HCT116 (cell line): ENCODE measurements around the gene MYO7B. TPM values are rescaled to one million over a fixed set of nuclear protein-coding genes. Genes with fewer than 3 reads are reported as not detected.

Experiments used
- ATAC-seq: fragments of 200-7000 bp; cut with Tn5 transposase; 2 replicates; pipeline ENCODE4 v1.9.1; 2020; ENCODE audit warnings: mild to moderate bottlenecking, moderate library complexity
- BruUV-seq: library from RNA; stranded (reverse); fragments of 400-500 nt; replicated peaks from 2 replicates; lab custom pipeline; 2021; lab: Mats Ljungman, UMichigan
- CTCF ChIA-PET: fragments of 300-600 bp; sonication (Branson Sonifier 250); formaldehyde crosslinking; loops from one replicate; lab custom pipeline; 2021; ENCODE audit warnings: antibody characterized with exemption; lab: Charles Lee
- POLR2A ChIA-PET: fragments of 300-600, 350-600 bp; sonication (Branson Sonifier 250); formaldehyde crosslinking; loops from one replicate; lab custom pipeline; 2021; ENCODE audit warnings: antibody characterized with exemption; lab: Charles Lee
- RAD21 ChIA-PET, 2 experiments: fragments of 300-600 bp; sonication (Branson Sonifier 250); formaldehyde crosslinking; loops; one replicate each; lab custom pipeline; 2023; ENCODE audit warnings: low total read pairs in 2 of 2; ENCODE audit not compliant: uncharacterized antibody in 2 of 2, unreplicated experiment in 2 of 2, low non-redundant PET in 1 of 2; lab: Charles Lee
- DNase-seq: peaks from one replicate; pipeline ENCODE4 v3.0.0-alpha.2; 2010; ENCODE audit warnings: low read depth, low spot score
- H2AFZ ChIP-seq: fragments of 200-600 bp; shearing (Covaris generic), sonication (generic); 2 replicates; pipeline ENCODE4 v1.6.1; 2017; ENCODE audit warnings: low read depth, mixed run types, mixed read lengths, antibody characterized with exemption, low read length; ENCODE audit not compliant: poor library complexity, severe bottlenecking
- H3K27ac ChIP-seq: 2 replicates; pipeline ENCODE4 v1.5.1; 2012; ENCODE audit warnings: low read depth, low read length
- H3K27me3 ChIP-seq: fragments of 200-600 bp; sonication (generic); 2 replicates; pipeline ENCODE4 v1.6.1; 2016; ENCODE audit warnings: mixed run types, low read length, mixed read lengths; ENCODE audit not compliant: insufficient read depth
- H3K36me3 ChIP-seq, 2 experiments: fragments of 200-500 bp in 1 of 2; fragments of 200-600 bp in 1 of 2; sonication (Bioruptor generic) in 1 of 2; sonication (generic) in 1 of 2; 2 replicates each; pipeline versions ENCODE4 v1.5.1 to v1.6.1; 2014 to 2016; ENCODE audit warnings: low read length in 2 of 2, inconsistent platforms in 1 of 2, mixed read lengths in 1 of 2, mixed run types in 1 of 2; ENCODE audit not compliant: insufficient read depth in 2 of 2, control insufficient read depth in 1 of 2
- H3K4me1 ChIP-seq, 2 experiments: fragments of 200-600 bp in 1 of 2; sonication (generic) in 1 of 2; 2 replicates each; pipeline versions ENCODE4 v1.5.1 to v1.6.1; 2012 to 2017; ENCODE audit warnings: low read length in 2 of 2, inconsistent platforms in 1 of 2, mild to moderate bottlenecking in 1 of 2, mixed read lengths in 1 of 2, mixed run types in 1 of 2, moderate library complexity in 1 of 2; ENCODE audit not compliant: insufficient read depth in 2 of 2, control insufficient read depth in 1 of 2
- H3K4me2 ChIP-seq: fragments of 200-600 bp; sonication (generic); 2 replicates; pipeline ENCODE4 v1.6.1; 2017; ENCODE audit warnings: mixed run types, low read length, mixed read lengths
- H3K4me3 ChIP-seq, 2 experiments: fragments of 200-600 bp in 1 of 2; sonication (generic) in 1 of 2; replicated peaks in 1 of 2; 2 replicates each; pipeline ENCODE4 v1.5.1; 2011 to 2016; ENCODE audit warnings: low read length in 2 of 2, control low read depth in 1 of 2, low read depth in 1 of 2, mild to moderate bottlenecking in 1 of 2, mixed read lengths in 1 of 2, mixed run types in 1 of 2
- H3K79me2 ChIP-seq: fragments of 200-600 bp; sonication (generic); 2 replicates; pipeline ENCODE4 v1.6.1; 2017; ENCODE audit warnings: mild to moderate bottlenecking, mixed run types, low read length, moderate library complexity, mixed read lengths; ENCODE audit not compliant: insufficient read depth
- H3K9ac ChIP-seq: fragments of 200-600 bp; sonication (generic); 2 replicates; pipeline ENCODE4 v1.6.1; 2016; ENCODE audit warnings: low read length, mixed read lengths
- H3K9me2 ChIP-seq: fragments of 200-600 bp; sonication (generic), shearing (Covaris generic); 2 replicates; pipeline ENCODE4 v1.6.1; 2017; ENCODE audit warnings: mixed run types, mild to moderate bottlenecking, moderate library complexity; ENCODE audit not compliant: insufficient read depth
- H3K9me3 ChIP-seq, 2 experiments: fragments of 200-500 bp in 1 of 2; fragments of 200-600 bp in 1 of 2; sonication (Bioruptor generic) in 1 of 2; sonication (generic) in 1 of 2; 2 replicates each; pipeline ENCODE4 v1.6.1; 2014 to 2017; ENCODE audit warnings: low read length in 2 of 2, mixed read lengths in 2 of 2, inconsistent platforms in 1 of 2, low read depth in 1 of 2, mild to moderate bottlenecking in 1 of 2, mixed run types in 1 of 2, moderate library complexity in 1 of 2; ENCODE audit not compliant: control insufficient read depth in 1 of 2, insufficient read depth in 1 of 2
- H4K20me1 ChIP-seq: fragments of 200-600 bp; sonication (generic), shearing (Covaris generic); 2 replicates; pipeline ENCODE4 v1.6.1; 2017; ENCODE audit warnings: mixed run types, mild to moderate bottlenecking, moderate library complexity; ENCODE audit not compliant: insufficient read depth
- CBX3 ChIP-seq: IDR thresholded peaks from 2 replicates; pipeline ENCODE4 v1.6.1; 2012; ENCODE audit warnings: low read depth
- EGR1 ChIP-seq: IDR thresholded peaks from 2 replicates; pipeline ENCODE4 v1.6.1; 2012; ENCODE audit warnings: low read depth
- JUND ChIP-seq: IDR thresholded peaks from 2 replicates; pipeline ENCODE4 v1.6.1; 2012
- SP1 ChIP-seq: IDR thresholded peaks from 2 replicates; pipeline ENCODE4 v1.6.1; 2012; ENCODE audit warnings: low read depth
- YY1 ChIP-seq: IDR thresholded peaks from 2 replicates; pipeline ENCODE4 v1.6.1; 2011; ENCODE audit warnings: low read length, low read depth, moderate library complexity, mild to moderate bottlenecking; ENCODE audit not compliant: insufficient replicate concordance; ENCODE audit errors: extremely low read depth
- ZFX ChIP-seq: fragments of 450-650 bp; IDR thresholded peaks from 2 replicates; pipeline ENCODE4 v1.6.1; 2017
- ZNF274 ChIP-seq: fragments of 200-500 bp; sonication (Bioruptor generic); IDR thresholded peaks from 2 replicates; pipeline ENCODE4 v1.6.1; 2014; ENCODE audit warnings: mild to moderate bottlenecking, low read depth, low read length, inconsistent platforms
- intact Hi-C: fragments of 100-400 bp; cut with micrococcal nuclease; formaldehyde crosslinking; loops from 2 replicates; pipeline ENCODE4 v1.10.0; 2022
- total RNA-seq: library from RNA; stranded (reverse); gene quantifications from one replicate; pipeline ENCODE4 v1.2.1, GENCODE V29; 2021; ENCODE audit not compliant: unreplicated experiment
- TF ChIP-seq, protein P1 (sequence below), 3 experiments: fragments of 200-600 bp in 1 of 3; sonication (generic) in 1 of 3; IDR thresholded peaks in 2 of 3; conservative IDR thresholded peaks in 1 of 3; 2 replicates each; pipeline ENCODE4 v1.5.1; 2012 to 2017; ENCODE audit warnings: low read depth in 2 of 3, low read length in 2 of 3, antibody characterized with exemption in 1 of 3, borderline replicate concordance in 1 of 3, control low read depth in 1 of 3, mild to moderate bottlenecking in 1 of 3, mixed read lengths in 1 of 3, mixed run types in 1 of 3, moderate library complexity in 1 of 3; ENCODE audit not compliant: insufficient read depth in 1 of 3
- TF ChIP-seq, protein P2 (sequence below): IDR thresholded peaks from 2 replicates; pipeline ENCODE4 v1.6.1; 2012; ENCODE audit warnings: low read depth

MYO7B gene
- total RNA-seq, 1 experiment from 2014 or later = 0.07 TPM

DNA sequence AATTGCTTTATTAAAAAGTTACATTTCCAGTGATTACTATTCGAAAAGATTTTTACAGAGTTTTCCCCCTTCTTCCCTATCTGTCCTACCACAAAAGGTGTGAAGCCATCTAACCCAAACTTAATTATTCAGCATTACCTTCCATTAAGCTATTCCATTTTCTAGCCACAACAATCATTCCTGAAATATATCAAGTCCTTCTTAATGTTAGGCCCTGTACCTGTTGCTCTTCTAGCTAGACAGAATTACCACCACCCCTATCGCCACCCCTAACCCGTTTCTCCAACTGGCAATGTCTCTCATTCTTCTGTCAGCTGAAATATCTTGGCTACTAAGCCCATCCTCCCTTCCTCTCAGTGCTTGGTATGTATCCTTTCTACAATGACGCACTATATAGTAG, 23.1 kb upstream of the MYO7B start (continued):
- TF ChIP-seq ZFX (no peak), EGR1 (no peak), JUND (no peak), SP1 (no peak)
- TF ChIP-seq, protein P1, sequence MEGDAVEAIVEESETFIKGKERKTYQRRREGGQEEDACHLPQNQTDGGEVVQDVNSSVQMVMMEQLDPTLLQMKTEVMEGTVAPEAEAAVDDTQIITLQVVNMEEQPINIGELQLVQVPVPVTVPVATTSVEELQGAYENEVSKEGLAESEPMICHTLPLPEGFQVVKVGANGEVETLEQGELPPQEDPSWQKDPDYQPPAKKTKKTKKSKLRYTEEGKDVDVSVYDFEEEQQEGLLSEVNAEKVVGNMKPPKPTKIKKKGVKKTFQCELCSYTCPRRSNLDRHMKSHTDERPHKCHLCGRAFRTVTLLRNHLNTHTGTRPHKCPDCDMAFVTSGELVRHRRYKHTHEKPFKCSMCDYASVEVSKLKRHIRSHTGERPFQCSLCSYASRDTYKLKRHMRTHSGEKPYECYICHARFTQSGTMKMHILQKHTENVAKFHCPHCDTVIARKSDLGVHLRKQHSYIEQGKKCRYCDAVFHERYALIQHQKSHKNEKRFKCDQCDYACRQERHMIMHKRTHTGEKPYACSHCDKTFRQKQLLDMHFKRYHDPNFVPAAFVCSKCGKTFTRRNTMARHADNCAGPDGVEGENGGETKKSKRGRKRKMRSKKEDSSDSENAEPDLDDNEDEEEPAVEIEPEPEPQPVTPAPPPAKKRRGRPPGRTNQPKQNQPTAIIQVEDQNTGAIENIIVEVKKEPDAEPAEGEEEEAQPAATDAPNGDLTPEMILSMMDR (IDR thresholded peaks at IDR 0.05 in 2 of 3, conservative IDR thresholded peaks at IDR 0.05 in 1 of 3; ENCODE audit: borderline replicate concordance in 1 of 3, insufficient read depth in 1 of 3, low read depth in 2 of 3, low read length in 2 of 3) = no peak

DNA sequence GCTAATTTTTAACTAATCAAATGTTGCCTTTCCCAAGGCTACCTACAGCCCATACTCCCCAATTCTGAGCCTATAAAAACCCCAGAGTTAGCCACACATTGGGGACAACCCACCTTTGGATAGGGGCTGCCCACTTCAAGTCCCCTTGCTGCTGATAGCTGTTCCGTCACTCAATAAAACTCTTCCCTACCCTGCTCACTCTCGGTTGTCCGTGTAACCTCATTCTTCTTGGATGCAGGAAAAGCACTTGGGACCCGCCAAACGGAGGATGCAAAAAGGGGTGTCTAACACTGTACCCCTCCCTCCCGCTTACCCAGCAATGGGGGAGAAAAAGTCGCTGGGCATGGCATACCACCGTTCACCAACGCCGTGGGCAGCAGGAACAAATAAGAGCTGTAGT, 21.4 kb upstream of the MYO7B start:
- Histone ChIP-seq H3K79me2 (peaks cover 100% of the 10 kb centered on the region), H3K27ac (no peak overlapping the region), H2AFZ (no peak overlapping the region), H3K36me3 (peaks cover 2 to 15% of the 10 kb centered on the region in 2 experiments; a peak in 2 of 4 replicates), H3K4me2 (no peak overlapping the region), H3K9ac (no peak overlapping the region), H3K9me3 (no peaks in the 10 kb centered on the region), H3K4me3 (no peak overlapping the region), H4K20me1 (peaks cover 7% of the 10 kb centered on the region; the same call in 1 of the 2 replicates), H3K4me1 (peaks cover 3 to 14% of the 10 kb centered on the region in 2 experiments), H3K27me3 (no peaks in the 10 kb centered on the region), H3K9me2 (no peaks in the 10 kb centered on the region)
- RAD21 ChIA-PET = no interaction called here
- no TSS peak for BruUV-seq
- POLR2A ChIA-PET = no interaction called here
- CTCF ChIA-PET = no interaction called here
- intact Hi-C loops = no loop called here
- DNase-seq (no peak), ATAC-seq (no peak)
- TF ChIP-seq CBX3 = no peak

DNA sequence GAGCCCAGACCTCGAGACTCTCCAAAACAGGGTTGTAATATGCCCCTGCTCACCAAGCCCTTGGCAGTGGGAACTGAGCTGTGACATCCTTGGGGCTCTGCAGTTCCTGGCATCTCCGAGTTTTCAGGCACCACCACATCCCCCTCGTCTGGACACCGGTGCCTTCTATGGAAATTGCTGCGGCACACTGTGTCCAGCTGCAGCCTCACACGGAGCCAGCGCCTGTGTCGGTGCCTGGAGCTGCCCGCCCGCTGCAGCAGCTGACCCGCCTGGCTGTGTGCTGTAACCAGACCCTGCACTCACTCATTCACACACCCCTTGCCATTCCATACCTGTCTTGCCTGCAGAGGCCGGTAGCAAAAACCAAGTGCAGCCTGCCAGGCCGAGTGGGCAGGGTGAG, 21.0 kb upstream of the MYO7B start:
- CTCF ChIA-PET = no interaction called here
- intact Hi-C loops = no loop called here
- peaks cover 3 to 16% of the 10 kb centered on the region in 2 experiments; a peak in 3 of 4 replicates for H3K36me3 ChIP-seq
- H3K9me3 ChIP-seq = no peaks in the 10 kb centered on the region
- peaks cover 100% of the 10 kb centered on the region for H3K79me2 ChIP-seq
- H3K4me2 ChIP-seq = no peak overlapping the region
- H3K27ac ChIP-seq = no peak overlapping the region
- peaks cover 0 to 10% of the 10 kb centered on the region in 2 experiments; a peak in 1 of 4 replicates for H3K4me1 ChIP-seq
- no peak for ATAC-seq
- RAD21 ChIA-PET = interaction anchor here in 1 of 2 experiments (0.6 kb wide), 1 partner anchor 220 kb away, joined by 4 read pairs; no protein-coding TSS in a partner anchor
- BruUV-seq = no TSS peak
- no peak for DNase-seq
- H3K4me3 ChIP-seq = no peak overlapping the region
- no peak overlapping the region for H2AFZ ChIP-seq
- POLR2A ChIA-PET = no interaction called here
- H3K9me2 ChIP-seq = no peaks in the 10 kb centered on the region
- H3K9ac ChIP-seq = no peak overlapping the region
- peaks cover 6% of the 10 kb centered on the region; the same call in 1 of the 2 replicates for H4K20me1 ChIP-seq
- H3K27me3 ChIP-seq = no peaks in the 10 kb centered on the region
- no peak for TF ChIP-seq ZNF274
- TF ChIP-seq, protein P2, sequence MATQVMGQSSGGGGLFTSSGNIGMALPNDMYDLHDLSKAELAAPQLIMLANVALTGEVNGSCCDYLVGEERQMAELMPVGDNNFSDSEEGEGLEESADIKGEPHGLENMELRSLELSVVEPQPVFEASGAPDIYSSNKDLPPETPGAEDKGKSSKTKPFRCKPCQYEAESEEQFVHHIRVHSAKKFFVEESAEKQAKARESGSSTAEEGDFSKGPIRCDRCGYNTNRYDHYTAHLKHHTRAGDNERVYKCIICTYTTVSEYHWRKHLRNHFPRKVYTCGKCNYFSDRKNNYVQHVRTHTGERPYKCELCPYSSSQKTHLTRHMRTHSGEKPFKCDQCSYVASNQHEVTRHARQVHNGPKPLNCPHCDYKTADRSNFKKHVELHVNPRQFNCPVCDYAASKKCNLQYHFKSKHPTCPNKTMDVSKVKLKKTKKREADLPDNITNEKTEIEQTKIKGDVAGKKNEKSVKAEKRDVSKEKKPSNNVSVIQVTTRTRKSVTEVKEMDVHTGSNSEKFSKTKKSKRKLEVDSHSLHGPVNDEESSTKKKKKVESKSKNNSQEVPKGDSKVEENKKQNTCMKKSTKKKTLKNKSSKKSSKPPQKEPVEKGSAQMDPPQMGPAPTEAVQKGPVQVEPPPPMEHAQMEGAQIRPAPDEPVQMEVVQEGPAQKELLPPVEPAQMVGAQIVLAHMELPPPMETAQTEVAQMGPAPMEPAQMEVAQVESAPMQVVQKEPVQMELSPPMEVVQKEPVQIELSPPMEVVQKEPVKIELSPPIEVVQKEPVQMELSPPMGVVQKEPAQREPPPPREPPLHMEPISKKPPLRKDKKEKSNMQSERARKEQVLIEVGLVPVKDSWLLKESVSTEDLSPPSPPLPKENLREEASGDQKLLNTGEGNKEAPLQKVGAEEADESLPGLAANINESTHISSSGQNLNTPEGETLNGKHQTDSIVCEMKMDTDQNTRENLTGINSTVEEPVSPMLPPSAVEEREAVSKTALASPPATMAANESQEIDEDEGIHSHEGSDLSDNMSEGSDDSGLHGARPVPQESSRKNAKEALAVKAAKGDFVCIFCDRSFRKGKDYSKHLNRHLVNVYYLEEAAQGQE = no peak
- TF ChIP-seq YY1 = no peak
- TF ChIP-seq, protein P1 (IDR thresholded peaks at IDR 0.05 in 2 of 3, conservative IDR thresholded peaks at IDR 0.05 in 1 of 3; ENCODE audit: borderline replicate concordance in 1 of 3, insufficient read depth in 1 of 3, low read depth in 2 of 3, low read length in 2 of 3) = no peak
